ENCODE data around the gene DEFB129. TPM values are rescaled to one million over a fixed set of nuclear protein-coding genes. Genes with fewer than 3 reads are reported as not detected.

Gene DEFB129
- total RNA-seq, 1 experiment from 2014 or later = not detected

GRCh38 chr20:272718-273117, 45.7 kb downstream of the DEFB129 start:
- no peaks in the 10 kb centered on the region for H3K4me1 Mint-ChIP-seq (ENCODE audit: insufficient read depth, unreplicated experiment)
- no peak overlapping the region for H3K27ac Mint-ChIP-seq (ENCODE audit: low read depth, unreplicated experiment)
- no TSS peak for BruUV-seq (replicated peaks)
- no peaks in the 10 kb centered on the region for H3K36me3 Mint-ChIP-seq (ENCODE audit: insufficient read depth, unreplicated experiment)
- CTCF ChIA-PET = interaction anchor here (0.9 to 1.6 kb wide), 4 partner anchors 8 to 37 kb away, joined by 3 to 5 read pairs (median 3); partner anchors contain the start of gene ZCCHC3
- H3K9me3 Mint-ChIP-seq (ENCODE audit: unreplicated experiment) = no peaks in the 10 kb centered on the region
- TF ChIP-seq CTCF (IDR thresholded peaks at IDR 0.05; ENCODE audit: unreplicated experiment) = no peak
- intact Hi-C loops (cut with micrococcal nuclease) = no loop called here
- H3K4me3 Mint-ChIP-seq (ENCODE audit: unreplicated experiment) = no peak overlapping the region
- DNase-seq (ENCODE audit: unreplicated experiment) = no peak
- POLR2A ChIA-PET = interaction anchor here (0.6 to 0.7 kb wide), 4 partner anchors 9 to 180 kb away, joined by 3 to 4 read pairs (median 3); no protein-coding TSS in a partner anchor
- H3K27me3 Mint-ChIP-seq (ENCODE audit: insufficient read depth, unreplicated experiment) = no peaks in the 10 kb centered on the region

GRCh38 chr20:273884-274283, 46.8 kb downstream of the DEFB129 start:
- intact Hi-C loops (cut with micrococcal nuclease) = no loop called here
- no peak for DNase-seq (ENCODE audit: unreplicated experiment)
- Mint-ChIP-seq H3K36me3 (ENCODE audit: insufficient read depth, unreplicated experiment) (no peaks in the 10 kb centered on the region), H3K27me3 (ENCODE audit: insufficient read depth, unreplicated experiment) (no peaks in the 10 kb centered on the region), H3K4me1 (ENCODE audit: insufficient read depth, unreplicated experiment) (no peaks in the 10 kb centered on the region), H3K4me3 (ENCODE audit: unreplicated experiment) (no peak overlapping the region), H3K9me3 (ENCODE audit: unreplicated experiment) (no peaks in the 10 kb centered on the region), H3K27ac (ENCODE audit: low read depth, unreplicated experiment) (no peak overlapping the region)
- ChIA-PET POLR2A (interaction anchor here (0.7 kb wide), 1 partner anchor 57 kb away, joined by 3 read pairs; no protein-coding TSS in a partner anchor), CTCF (interaction anchor here (0.6 to 1.6 kb wide), 3 partner anchors 10 to 38 kb away, joined by 3 to 5 read pairs (median 3); no protein-coding TSS in a partner anchor)
- no peak for TF ChIP-seq CTCF (IDR thresholded peaks at IDR 0.05; ENCODE audit: unreplicated experiment)
- no TSS peak for BruUV-seq (replicated peaks)

- no peak for DNase-seq (ENCODE audit: unreplicated experiment)
- intact Hi-C loops (cut with micrococcal nuclease) = no loop called here
- TF ChIP-seq CTCF (IDR thresholded peaks at IDR 0.05; ENCODE audit: unreplicated experiment) = no peak
- ChIA-PET POLR2A (interaction anchor here (1.1 kb wide), 1 partner anchor 50 kb away, joined by 4 read pairs; the partner anchor contains the start of gene SOX12), CTCF (interaction anchor here (0.8 to 1.5 kb wide), 2 partner anchors 40 to 58 kb away, joined by 3 read pairs; no protein-coding TSS in a partner anchor)
- H3K9me3 Mint-ChIP-seq (ENCODE audit: unreplicated experiment) = no peaks in the 10 kb centered on the region
- H3K27ac Mint-ChIP-seq (ENCODE audit: low read depth, unreplicated experiment) = no peak overlapping the region
- H3K4me3 Mint-ChIP-seq (ENCODE audit: unreplicated experiment) = no peak overlapping the region
- BruUV-seq (replicated peaks) = no TSS peak
- H3K36me3 Mint-ChIP-seq (ENCODE audit: insufficient read depth, unreplicated experiment) = no peaks in the 10 kb centered on the region
- H3K27me3 Mint-ChIP-seq (ENCODE audit: insufficient read depth, unreplicated experiment) = no peaks in the 10 kb centered on the region
- no peaks in the 10 kb centered on the region for H3K4me1 Mint-ChIP-seq (ENCODE audit: insufficient read depth, unreplicated experiment)
These were observed 48.7 kb downstream of the DEFB129 start for GRCh38 chr20:275791-276190.

DNA sequence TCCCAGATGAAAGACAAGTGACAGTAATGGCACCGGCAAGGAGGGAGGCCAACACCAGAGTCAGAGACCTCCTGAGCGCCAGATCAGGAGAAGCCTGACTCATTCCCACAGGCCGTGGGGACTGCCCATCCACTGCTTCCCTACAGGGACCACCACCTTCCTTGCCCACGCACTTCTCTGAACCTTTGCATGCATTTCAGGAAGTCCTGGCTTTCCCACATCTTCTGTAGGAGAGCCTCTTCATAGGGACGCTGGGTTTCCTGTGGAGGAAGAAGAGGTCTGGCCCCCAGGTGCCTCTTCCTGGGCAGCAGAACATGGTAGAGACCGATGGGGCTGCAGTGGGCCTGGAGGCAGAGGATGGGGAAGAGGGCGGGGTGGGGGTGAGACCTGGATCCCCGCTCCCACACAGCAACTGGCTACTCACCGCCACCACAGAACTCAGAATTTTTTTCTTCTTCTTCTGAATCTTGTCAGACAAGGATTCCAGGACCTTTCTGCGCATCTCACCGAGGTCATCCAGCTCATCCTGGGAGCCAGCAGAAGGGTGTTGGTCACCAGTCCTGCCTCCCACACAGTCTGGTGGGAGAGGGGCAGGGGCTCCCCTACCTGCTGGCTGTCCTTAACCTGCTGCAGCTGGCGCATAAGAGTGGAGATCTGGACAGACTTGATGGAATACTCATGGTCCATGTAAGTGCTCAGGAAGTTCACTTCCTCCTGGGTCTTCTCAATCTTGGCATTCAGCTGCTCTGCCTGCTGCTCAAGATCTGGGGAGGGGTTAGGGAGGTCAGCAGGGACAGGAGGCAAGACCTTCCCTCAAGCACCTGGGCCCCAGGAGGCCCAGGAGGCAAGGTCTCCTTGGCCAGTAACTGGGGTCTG, 49.8 kb downstream of the DEFB129 start:
- intact Hi-C loops (cut with micrococcal nuclease) = no loop called here
- H3K27me3 Mint-ChIP-seq (ENCODE audit: insufficient read depth, unreplicated experiment) = no peaks in the 10 kb centered on the region
- no TSS peak for BruUV-seq (replicated peaks)
- H3K36me3 Mint-ChIP-seq (ENCODE audit: insufficient read depth, unreplicated experiment) = no peaks in the 10 kb centered on the region
- no peaks in the 10 kb centered on the region for H3K9me3 Mint-ChIP-seq (ENCODE audit: unreplicated experiment)
- no peak for DNase-seq (ENCODE audit: unreplicated experiment)
- ChIA-PET POLR2A (interaction anchor here (1.1 kb wide), 1 partner anchor 48 kb away, joined by 4 read pairs; the partner anchor contains the start of gene SOX12), CTCF (interaction anchor here (2.0 to 2.3 kb wide), 2 partner anchors 9 to 10 kb away, joined by 10 to 13 read pairs; no protein-coding TSS in a partner anchor)
- H3K4me3 Mint-ChIP-seq (ENCODE audit: unreplicated experiment) = no peak overlapping the region
- H3K27ac Mint-ChIP-seq (ENCODE audit: low read depth, unreplicated experiment) = no peak overlapping the region
- no peaks in the 10 kb centered on the region for H3K4me1 Mint-ChIP-seq (ENCODE audit: insufficient read depth, unreplicated experiment)
- no peak for TF ChIP-seq CTCF (IDR thresholded peaks at IDR 0.05; ENCODE audit: unreplicated experiment)
